ENCODE data around the gene DPYSL4. TPM values are rescaled to one million over a fixed set of nuclear protein-coding genes. Genes with fewer than 3 reads are reported as not detected.
"Not testable (repeated sequence)": the region's sequence is repeated elsewhere in the genome, so short reads cannot be mapped to it uniquely, and the experiment has no call there.

DPYSL4 gene
- total RNA-seq, 1 experiment from 2014 or later: 26.3 TPM

GRCh38 chr10:132220061-132220460 is 33.3 kb downstream of the DPYSL4 start:
- H3K79me2 ChIP-seq (ENCODE audit: insufficient read depth, low read length): no peaks in the 10 kb centered on the region

GRCh38 chr10:132220996-132221395 is 34.2 kb downstream of the DPYSL4 start:
- not testable (repeated sequence) for H4K91ac ChIP-seq (ENCODE audit: insufficient read length, low read depth, low read length); H3K4me3 Mint-ChIP-seq; H3K4me2 ChIP-seq (ENCODE audit: insufficient read depth, insufficient read length, low read length); H2BK20ac ChIP-seq (ENCODE audit: low read depth, low read length, poor library complexity, severe bottlenecking); H3K27me3 ChIP-seq (ENCODE audit: insufficient read depth, low read length); H3K23ac ChIP-seq (ENCODE audit: insufficient read length, low read depth, low read length); H2BK15ac ChIP-seq (ENCODE audit: low read depth, low read length); H3K27me3 Mint-ChIP-seq (ENCODE audit: low read depth); H4K20me1 ChIP-seq (ENCODE audit: control insufficient read depth, insufficient read depth, insufficient read length); H2BK120ac ChIP-seq (ENCODE audit: low read depth, low read length, poor library complexity, severe bottlenecking); H3K23me2 ChIP-seq (ENCODE audit: insufficient read length, low read depth, low read length, poor library complexity, severe bottlenecking); H3K4me1 ChIP-seq (ENCODE audit: insufficient read depth, low read length); H2BK5ac ChIP-seq (ENCODE audit: insufficient read length, low read length); H4K5ac ChIP-seq (ENCODE audit: insufficient read length, low read depth, low read length); H2AK5ac ChIP-seq (ENCODE audit: insufficient read length, low read length); H3K4ac ChIP-seq (ENCODE audit: low read depth, low read length); H3T11ph ChIP-seq (ENCODE audit: low read length); DNase-seq; H2BK12ac ChIP-seq (ENCODE audit: insufficient read length, low read depth, low read length); H3K14ac ChIP-seq (ENCODE audit: insufficient read depth, low read length); H3K27ac ChIP-seq (ENCODE audit: insufficient read length, low read depth, low read length); H3K79me1 ChIP-seq (ENCODE audit: insufficient read depth, low read depth, low read length, poor library complexity, severe bottlenecking); H3K4me1 Mint-ChIP-seq; H2AFZ ChIP-seq (ENCODE audit: low read length); H3K9ac ChIP-seq (ENCODE audit: extremely low read depth, insufficient read length, low read length); H3K27ac Mint-ChIP-seq; H3K18ac ChIP-seq (ENCODE audit: insufficient read length, low read depth, low read length); H3K79me2 ChIP-seq (ENCODE audit: insufficient read depth, low read length); H4K8ac ChIP-seq (replicated peaks; ENCODE audit: insufficient read length, low read depth, low read length); H3K9me3 ChIP-seq (ENCODE audit: control insufficient read depth, low read depth, low read length); H3K56ac ChIP-seq (ENCODE audit: insufficient read length, low read depth, low read length)
- peaks cover 31% of the 10 kb centered on the region in 2 experiments for H3K9me3 Mint-ChIP-seq
- peaks cover 25 to 29% (median 28%) of the 10 kb centered on the region in 3 experiments for H3K36me3 Mint-ChIP-seq (ENCODE audit: insufficient read depth in 1 of 3, low read depth in 3 of 3)
- no CpG with 5 or more reads among the region's 18 CpGs for WGBS (ENCODE audit: extremely low coverage, insufficient read length, low lambda C conversion rate)

More at GRCh38 chr10:132220061-132220460, 33.3 kb downstream of the DPYSL4 start:
- Histone ChIP-seq H3K23me2 (ENCODE audit: insufficient read length, low read depth, low read length, poor library complexity, severe bottlenecking) (no peaks in the 10 kb centered on the region), H2AFZ (ENCODE audit: low read length) (no peak overlapping the region), H2BK5ac (ENCODE audit: insufficient read length, low read length) (no peak overlapping the region), H3K4me2 (ENCODE audit: insufficient read depth, insufficient read length, low read length) (no peak overlapping the region), H2BK15ac (ENCODE audit: low read depth, low read length) (no peak overlapping the region), H2BK12ac (ENCODE audit: insufficient read length, low read depth, low read length) (no peak overlapping the region), H3T11ph (ENCODE audit: low read length) (no peak overlapping the region), H3K4ac (ENCODE audit: low read depth, low read length) (no peak overlapping the region), H4K5ac (ENCODE audit: insufficient read length, low read depth, low read length) (no peak overlapping the region), H3K79me1 (ENCODE audit: insufficient read depth, low read depth, low read length, poor library complexity, severe bottlenecking) (no peaks in the 10 kb centered on the region), H4K91ac (ENCODE audit: insufficient read length, low read depth, low read length) (no peak overlapping the region), H3K9me3 (ENCODE audit: control insufficient read depth, low read depth, low read length) (no peaks in the 10 kb centered on the region), H3K18ac (ENCODE audit: insufficient read length, low read depth, low read length) (no peak overlapping the region), H2BK20ac (ENCODE audit: low read depth, low read length, poor library complexity, severe bottlenecking) (no peak overlapping the region), H4K8ac (replicated peaks; ENCODE audit: insufficient read length, low read depth, low read length) (no peak overlapping the region), H3K4me1 (ENCODE audit: insufficient read depth, low read length) (no peaks in the 10 kb centered on the region), H3K23ac (ENCODE audit: insufficient read length, low read depth, low read length) (no peak overlapping the region), H3K27me3 (ENCODE audit: insufficient read depth, low read length) (no peaks in the 10 kb centered on the region), H3K27ac (ENCODE audit: insufficient read length, low read depth, low read length) (no peak overlapping the region), H3K14ac (ENCODE audit: insufficient read depth, low read length) (no peak overlapping the region), H2BK120ac (ENCODE audit: low read depth, low read length, poor library complexity, severe bottlenecking) (no peak overlapping the region), H4K20me1 (ENCODE audit: control insufficient read depth, insufficient read depth, insufficient read length) (no peaks in the 10 kb centered on the region), H3K9ac (ENCODE audit: extremely low read depth, insufficient read length, low read length) (no peak overlapping the region), H3K56ac (ENCODE audit: insufficient read length, low read depth, low read length) (no peak overlapping the region), H2AK5ac (ENCODE audit: insufficient read length, low read length) (no peak overlapping the region)
- Mint-ChIP-seq H3K4me1 (no peaks in the 10 kb centered on the region), H3K4me3 (no peak overlapping the region), H3K9me3 (peaks cover 40% of the 10 kb centered on the region in 2 experiments), H3K36me3 (ENCODE audit: insufficient read depth in 1 of 3, low read depth in 3 of 3) (peaks cover 30 to 36% (median 35%) of the 10 kb centered on the region in 3 experiments), H3K27me3 (ENCODE audit: low read depth) (peaks cover 5% of the 10 kb centered on the region), H3K27ac (no peak overlapping the region)
- no CpG with 5 or more reads among the region's 9 CpGs for WGBS (ENCODE audit: extremely low coverage, insufficient read length, low lambda C conversion rate)
- no peak for TF ChIP-seq CTCF (conservative IDR thresholded peaks at IDR 0.05)
- DNase-seq: no peak

All from H9 (cell line).